H1 (cell line): Measurements from ENCODE around the gene NRXN3. TPM values are rescaled to one million over a fixed set of nuclear protein-coding genes. Genes with fewer than 3 reads are reported as not detected.

Source experiments
- CREB1 ChIP-seq: IDR thresholded peaks from 2 replicates; pipeline ENCODE4 v1.6.1; 2012; ENCODE audit warnings: inconsistent platforms
- FOSL1 ChIP-seq: IDR thresholded peaks from 2 replicates; pipeline ENCODE4 v1.6.1; 2011; ENCODE audit warnings: mild to moderate bottlenecking, low read depth, low read length, moderate library complexity; ENCODE audit not compliant: insufficient read depth
- HDAC6 ChIP-seq: IDR thresholded peaks from one replicate; pipeline ENCODE4 v1.7.1; 2012; ENCODE audit warnings: low read depth, mild to moderate bottlenecking, inconsistent platforms, low read length, moderate library complexity
- JUND ChIP-seq: IDR thresholded peaks from 2 replicates; pipeline ENCODE4 v1.6.1; 2011; ENCODE audit warnings: mild to moderate bottlenecking, improper control_type of control experiment, low read length
- NANOG ChIP-seq: IDR thresholded peaks from 2 replicates; pipeline ENCODE4 v1.6.1; 2011; ENCODE audit warnings: low read length, low read depth, mild to moderate bottlenecking, inconsistent platforms; ENCODE audit not compliant: insufficient read depth, poor library complexity, severe bottlenecking
- SIX5 ChIP-seq: IDR thresholded peaks from 2 replicates; pipeline ENCODE4 v1.6.1; 2011; ENCODE audit warnings: mild to moderate bottlenecking, low read depth, low read length
- TAF7 ChIP-seq: optimal IDR thresholded peaks from 2 replicates; pipeline ENCODE3; 2011; ENCODE audit warnings: low read depth, mild to moderate bottlenecking, inconsistent platforms, low read length, moderate library complexity, borderline replicate concordance
- polyA plus RNA-seq, 7 experiments: library from polyadenylated mRNA; depleted of rRNA in 3 of 7; stranded (reverse) in 5 of 7; unstranded in 2 of 7; fragments of >200 nt in 5 of 7; fragments of 200-250 nt in 2 of 7; gene quantifications; 1 replicate in 5 of 7; 2 replicates in 1 of 7; 4 replicates in 1 of 7; pipeline versions ENCODE4 v1.2.1 to v1.2.3, GENCODE V29; 2011 to 2013; ENCODE audit warnings: missing spikeins in 2 of 7, mixed read lengths in 2 of 7
- total RNA-seq: library from RNA; stranded (reverse); fragmentation: NEBNext Ultra II Directional; extraction: Animal tissue kit (Norgen Biotek cat#: 25700); gene quantifications from 2 replicates; pipeline ENCODE4 v1.2.1, GENCODE V29; 2021

Gene NRXN3
- total and polyA plus RNA-seq, 2 of the 8 experiments (the other 6 are each of a cell fraction or from before 2014, with no cell fraction given): 2.6 to 4.1 TPM

GRCh38 chr14:79836577-79836976 lies 1666.4 kb downstream of the NRXN3 start (continued):
- no peak for TF ChIP-seq NANOG
- TF ChIP-seq SIX5: no peak
- TF ChIP-seq HDAC6: no peak
- no peak for TF ChIP-seq CREB1
- no peak for TF ChIP-seq FOSL1
- TF ChIP-seq TAF7: no peak
- no peak for TF ChIP-seq JUND
